GM23338 (cell line): ENCODE results near the gene ITIH2. TPM values are rescaled to one million over a fixed set of nuclear protein-coding genes. Genes with fewer than 3 reads are reported as not detected.

Experiments used
- ATAC-seq: fragments of 200-7000 bp; cut with Tn5 transposase; 3 replicates; pipeline ENCODE4 v1.9.1; 2020
- DNase-seq: peaks from one replicate; pipeline ENCODE4 v3.0.0-alpha.2; 2015; ENCODE audit warnings: low spot score
- H2AFZ ChIP-seq: fragments of 200-600 bp; sonication (generic); 2 replicates; pipeline ENCODE4 v1.8.0; 2016; ENCODE audit warnings: antibody characterized with exemption, mild to moderate bottlenecking, moderate library complexity
- H3F3A ChIP-seq: fragments of 200-600 bp; sonication (generic); replicated peaks from 2 replicates; pipeline ENCODE4 v1.8.0; 2017; ENCODE audit warnings: antibody characterized with exemption, mixed run types, low read depth
- H3K27ac ChIP-seq: fragments of 200-600 bp; sonication (generic); 2 replicates; pipeline ENCODE4 v1.6.1; 2016; ENCODE audit warnings: low read depth
- H3K27me3 ChIP-seq: fragments of 200-600 bp; sonication (generic); 2 replicates; pipeline ENCODE4 v1.8.0; 2016; ENCODE audit warnings: mild to moderate bottlenecking, mixed run types, moderate library complexity; ENCODE audit not compliant: insufficient read depth
- H3K36me3 ChIP-seq: fragments of 200-600 bp; sonication (generic); 2 replicates; pipeline ENCODE4 v1.8.0; 2016; ENCODE audit warnings: mild to moderate bottlenecking; ENCODE audit not compliant: insufficient read depth
- H3K4me1 ChIP-seq: fragments of 200-600 bp; sonication (generic); 2 replicates; pipeline ENCODE4 v1.8.0; 2016; ENCODE audit warnings: mild to moderate bottlenecking, moderate library complexity; ENCODE audit not compliant: insufficient read depth
- H3K4me2 ChIP-seq: fragments of 200-600 bp; sonication (generic); 2 replicates; pipeline ENCODE4 v1.7.1; 2017; ENCODE audit warnings: mixed run types
- H3K4me3 ChIP-seq: fragments of 200-600 bp; sonication (generic); 2 replicates; pipeline ENCODE4 v1.6.1; 2016; ENCODE audit warnings: mixed run types
- H3K79me2 ChIP-seq: fragments of 200-600 bp; sonication (generic); replicated peaks from 2 replicates; pipeline ENCODE4 v1.8.0; 2017; ENCODE audit warnings: mild to moderate bottlenecking; ENCODE audit not compliant: insufficient read depth
- H3K9me2 ChIP-seq: fragments of 200-600 bp; sonication (generic); 2 replicates; pipeline ENCODE4 v1.8.0; 2017; ENCODE audit not compliant: insufficient read depth
- H4K20me1 ChIP-seq: fragments of 200-600 bp; sonication (generic); replicated peaks from 2 replicates; pipeline ENCODE4 v1.8.0; 2017; ENCODE audit warnings: mild to moderate bottlenecking; ENCODE audit not compliant: insufficient read depth
- H3K27ac Mint-ChIP-seq: 2 replicates; pipeline ENCODE4 v1.8.0; 2020; ENCODE audit warnings: inconsistent platforms, mild to moderate bottlenecking, moderate library complexity, mixed read lengths
- H3K27me3 Mint-ChIP-seq: 3 replicates; pipeline ENCODE4 v1.8.0; 2022; ENCODE audit warnings: low read depth, mild to moderate bottlenecking, moderate library complexity, mixed read lengths, inconsistent platforms; ENCODE audit not compliant: insufficient read depth, poor library complexity
- H3K36me3 Mint-ChIP-seq: 3 replicates; pipeline ENCODE4 v1.8.0; 2021; ENCODE audit warnings: low read depth, mild to moderate bottlenecking, inconsistent platforms, moderate library complexity, mixed read lengths
- H3K4me1 Mint-ChIP-seq: 3 replicates; pipeline ENCODE4 v1.8.0; 2020; ENCODE audit warnings: mild to moderate bottlenecking, inconsistent platforms, mixed read lengths
- H3K4me3 Mint-ChIP-seq: 3 replicates; pipeline ENCODE4 v1.8.0; 2021; ENCODE audit warnings: moderate library complexity, mild to moderate bottlenecking, inconsistent platforms, mixed read lengths
- H3K9me3 Mint-ChIP-seq: 3 replicates; pipeline ENCODE4 v1.8.0; 2020; ENCODE audit warnings: moderate library complexity, mild to moderate bottlenecking, inconsistent platforms, mixed read lengths
- CREB1 ChIP-seq: fragments of 250-450 bp; sonication (Bioruptor Pico); IDR thresholded peaks from 2 replicates; pipeline ENCODE4 v1.5.0; 2020; ENCODE audit warnings: low read depth, mild to moderate bottlenecking, moderate library complexity
- EZH2 ChIP-seq: fragments of 200-600 bp; sonication (generic); IDR thresholded peaks from one replicate; pipeline ENCODE4 v1.8.0; 2017; ENCODE audit warnings: antibody characterized with exemption, mild to moderate bottlenecking, low read depth; ENCODE audit not compliant: unreplicated experiment
- JUNB ChIP-seq: IDR thresholded peaks from one replicate; pipeline ENCODE4 v1.6.1; 2016; ENCODE audit warnings: antibody characterized with exemption; ENCODE audit not compliant: unreplicated experiment
- STAT1 ChIP-seq: IDR thresholded peaks from one replicate; pipeline ENCODE4 v1.6.1; 2016; ENCODE audit warnings: antibody characterized with exemption; ENCODE audit not compliant: unreplicated experiment
- ZNF114 ChIP-seq: fragments of 250-450 bp; sonication (Bioruptor Pico); IDR thresholded peaks from 2 replicates; pipeline ENCODE4 v1.5.0; 2020; ENCODE audit warnings: mild to moderate bottlenecking, moderate library complexity
- ZNF331 ChIP-seq: fragments of 250-450 bp; sonication (Bioruptor Pico); IDR thresholded peaks from 2 replicates; pipeline ENCODE4 v1.5.0; 2020; ENCODE audit warnings: low read depth, mild to moderate bottlenecking, moderate library complexity
- polyA plus RNA-seq: library from polyadenylated mRNA; unstranded; fragments of >200 nt; fragmentation: Nextera tagmentation; extraction: Ambion mirVana; gene quantifications from 2 replicates; pipeline ENCODE4 v1.2.1, GENCODE V29; 2016
- total RNA-seq: library from RNA; depleted of rRNA; stranded (reverse); fragments of >200 nt; shearing (Covaris generic); gene quantifications from 2 replicates; pipeline ENCODE4 v1.2.3, GENCODE V29; 2014
- TF ChIP-seq, protein P1 (sequence below), 2 experiments: fragments of 200-600 bp in 1 of 2; sonication (generic) in 1 of 2; conservative IDR thresholded peaks; 2 replicates each; pipeline versions ENCODE4 v1.5.1 to v1.6.1; 2016 to 2017; ENCODE audit warnings: antibody characterized with exemption in 2 of 2, low read depth in 2 of 2, mild to moderate bottlenecking in 2 of 2, moderate library complexity in 1 of 2
- TF ChIP-seq, protein P2 (sequence below): fragments of 250-450 bp; sonication (Bioruptor Pico); IDR thresholded peaks from 2 replicates; pipeline ENCODE4 v1.5.0; 2020; ENCODE audit warnings: mild to moderate bottlenecking, moderate library complexity
- TF ChIP-seq, protein P3 (sequence below): IDR thresholded peaks from 2 replicates; pipeline ENCODE4 v1.6.1; 2016; ENCODE audit warnings: antibody characterized with exemption
- TF ChIP-seq, protein P4 (sequence below): IDR thresholded peaks from one replicate; pipeline ENCODE4 v1.6.1; 2018; ENCODE audit warnings: antibody characterized with exemption; ENCODE audit not compliant: unreplicated experiment

Gene ITIH2
- total and polyA plus RNA-seq, 2 experiments from 2014 or later: 0.10 TPM; not detected in 1

DNA sequence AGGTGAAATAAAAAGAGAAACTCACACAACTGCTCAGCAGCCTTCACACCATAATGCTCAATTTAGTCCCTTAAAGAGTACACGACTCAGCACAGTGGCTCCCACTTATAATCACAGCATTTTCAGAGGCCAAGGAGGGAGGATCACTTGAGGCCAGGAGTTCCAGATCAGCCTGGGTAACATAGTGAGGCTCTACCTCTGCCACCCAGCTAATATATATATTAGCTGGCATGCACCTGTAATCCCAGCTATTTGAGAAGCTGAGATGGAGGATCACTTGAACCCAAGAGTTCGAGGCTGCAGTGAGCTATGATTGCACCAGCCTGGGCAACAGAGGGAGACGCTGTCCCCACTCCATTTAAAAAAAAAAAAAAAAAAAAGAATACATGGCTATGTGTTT lies 2.2 kb downstream of the ITIH2 start (continued):
- TF ChIP-seq ZNF331 (CRISPR knock-in tag) (no peak), CREB1 (CRISPR knock-in tag) (no peak)
- TF ChIP-seq, protein P1, sequence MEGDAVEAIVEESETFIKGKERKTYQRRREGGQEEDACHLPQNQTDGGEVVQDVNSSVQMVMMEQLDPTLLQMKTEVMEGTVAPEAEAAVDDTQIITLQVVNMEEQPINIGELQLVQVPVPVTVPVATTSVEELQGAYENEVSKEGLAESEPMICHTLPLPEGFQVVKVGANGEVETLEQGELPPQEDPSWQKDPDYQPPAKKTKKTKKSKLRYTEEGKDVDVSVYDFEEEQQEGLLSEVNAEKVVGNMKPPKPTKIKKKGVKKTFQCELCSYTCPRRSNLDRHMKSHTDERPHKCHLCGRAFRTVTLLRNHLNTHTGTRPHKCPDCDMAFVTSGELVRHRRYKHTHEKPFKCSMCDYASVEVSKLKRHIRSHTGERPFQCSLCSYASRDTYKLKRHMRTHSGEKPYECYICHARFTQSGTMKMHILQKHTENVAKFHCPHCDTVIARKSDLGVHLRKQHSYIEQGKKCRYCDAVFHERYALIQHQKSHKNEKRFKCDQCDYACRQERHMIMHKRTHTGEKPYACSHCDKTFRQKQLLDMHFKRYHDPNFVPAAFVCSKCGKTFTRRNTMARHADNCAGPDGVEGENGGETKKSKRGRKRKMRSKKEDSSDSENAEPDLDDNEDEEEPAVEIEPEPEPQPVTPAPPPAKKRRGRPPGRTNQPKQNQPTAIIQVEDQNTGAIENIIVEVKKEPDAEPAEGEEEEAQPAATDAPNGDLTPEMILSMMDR (conservative IDR thresholded peaks at IDR 0.05; ENCODE audit: low read depth in 2 of 2): no peak

DNA sequence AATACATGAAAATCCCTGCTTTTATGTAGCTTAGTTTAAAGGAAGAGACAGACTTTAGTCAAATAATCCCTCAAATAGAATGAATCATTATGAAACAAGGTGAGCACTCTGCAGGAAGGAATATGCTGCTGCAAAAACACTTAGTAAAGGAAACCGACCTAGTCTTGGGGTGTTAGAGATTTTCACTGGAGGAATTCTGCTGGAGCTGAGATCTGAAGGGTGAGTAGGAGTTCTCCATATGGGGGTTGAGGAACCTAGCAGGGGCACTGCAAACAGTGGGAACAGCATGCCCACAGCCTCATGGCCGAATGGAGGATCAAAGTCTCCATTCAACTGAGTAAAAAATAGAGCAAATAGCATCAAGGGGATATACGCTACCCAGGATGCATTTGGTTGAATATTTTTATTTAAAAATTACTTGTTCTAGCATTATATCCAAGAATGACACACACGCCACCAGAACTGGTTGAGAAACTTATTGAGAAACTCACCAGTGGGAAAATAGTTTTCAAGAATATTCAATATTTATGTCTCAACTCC lies 3.5 kb downstream of the ITIH2 start:
- H3F3A ChIP-seq: no peaks in the 10 kb centered on the region
- no peak for ATAC-seq
- H3K4me1 ChIP-seq: no peaks in the 10 kb centered on the region; the same call in 1 of the 2 replicates
- H3K4me3 ChIP-seq: no peak overlapping the region
- no peaks in the 10 kb centered on the region for H3K36me3 ChIP-seq
- H3K27ac Mint-ChIP-seq: no peak overlapping the region
- H3K4me2 ChIP-seq: no peak overlapping the region
- H3K9me2 ChIP-seq: no peaks in the 10 kb centered on the region
- no peaks in the 10 kb centered on the region for H3K79me2 ChIP-seq
- H3K36me3 Mint-ChIP-seq: no peaks in the 10 kb centered on the region
- H2AFZ ChIP-seq: no peak overlapping the region
- no peak overlapping the region for H3K4me3 Mint-ChIP-seq
- H3K9me3 Mint-ChIP-seq: no peaks in the 10 kb centered on the region
- H3K27me3 Mint-ChIP-seq: no peaks in the 10 kb centered on the region
- no peak for DNase-seq
- peaks cover 10% of the 10 kb centered on the region for H3K4me1 Mint-ChIP-seq
- no peaks in the 10 kb centered on the region for H3K27me3 ChIP-seq
- H4K20me1 ChIP-seq: no peaks in the 10 kb centered on the region
- no peak overlapping the region for H3K27ac ChIP-seq
- TF ChIP-seq JUNB (no peak), ZNF114 (no peak), EZH2 (no peak), STAT1 (no peak)
- TF ChIP-seq, protein P2, sequence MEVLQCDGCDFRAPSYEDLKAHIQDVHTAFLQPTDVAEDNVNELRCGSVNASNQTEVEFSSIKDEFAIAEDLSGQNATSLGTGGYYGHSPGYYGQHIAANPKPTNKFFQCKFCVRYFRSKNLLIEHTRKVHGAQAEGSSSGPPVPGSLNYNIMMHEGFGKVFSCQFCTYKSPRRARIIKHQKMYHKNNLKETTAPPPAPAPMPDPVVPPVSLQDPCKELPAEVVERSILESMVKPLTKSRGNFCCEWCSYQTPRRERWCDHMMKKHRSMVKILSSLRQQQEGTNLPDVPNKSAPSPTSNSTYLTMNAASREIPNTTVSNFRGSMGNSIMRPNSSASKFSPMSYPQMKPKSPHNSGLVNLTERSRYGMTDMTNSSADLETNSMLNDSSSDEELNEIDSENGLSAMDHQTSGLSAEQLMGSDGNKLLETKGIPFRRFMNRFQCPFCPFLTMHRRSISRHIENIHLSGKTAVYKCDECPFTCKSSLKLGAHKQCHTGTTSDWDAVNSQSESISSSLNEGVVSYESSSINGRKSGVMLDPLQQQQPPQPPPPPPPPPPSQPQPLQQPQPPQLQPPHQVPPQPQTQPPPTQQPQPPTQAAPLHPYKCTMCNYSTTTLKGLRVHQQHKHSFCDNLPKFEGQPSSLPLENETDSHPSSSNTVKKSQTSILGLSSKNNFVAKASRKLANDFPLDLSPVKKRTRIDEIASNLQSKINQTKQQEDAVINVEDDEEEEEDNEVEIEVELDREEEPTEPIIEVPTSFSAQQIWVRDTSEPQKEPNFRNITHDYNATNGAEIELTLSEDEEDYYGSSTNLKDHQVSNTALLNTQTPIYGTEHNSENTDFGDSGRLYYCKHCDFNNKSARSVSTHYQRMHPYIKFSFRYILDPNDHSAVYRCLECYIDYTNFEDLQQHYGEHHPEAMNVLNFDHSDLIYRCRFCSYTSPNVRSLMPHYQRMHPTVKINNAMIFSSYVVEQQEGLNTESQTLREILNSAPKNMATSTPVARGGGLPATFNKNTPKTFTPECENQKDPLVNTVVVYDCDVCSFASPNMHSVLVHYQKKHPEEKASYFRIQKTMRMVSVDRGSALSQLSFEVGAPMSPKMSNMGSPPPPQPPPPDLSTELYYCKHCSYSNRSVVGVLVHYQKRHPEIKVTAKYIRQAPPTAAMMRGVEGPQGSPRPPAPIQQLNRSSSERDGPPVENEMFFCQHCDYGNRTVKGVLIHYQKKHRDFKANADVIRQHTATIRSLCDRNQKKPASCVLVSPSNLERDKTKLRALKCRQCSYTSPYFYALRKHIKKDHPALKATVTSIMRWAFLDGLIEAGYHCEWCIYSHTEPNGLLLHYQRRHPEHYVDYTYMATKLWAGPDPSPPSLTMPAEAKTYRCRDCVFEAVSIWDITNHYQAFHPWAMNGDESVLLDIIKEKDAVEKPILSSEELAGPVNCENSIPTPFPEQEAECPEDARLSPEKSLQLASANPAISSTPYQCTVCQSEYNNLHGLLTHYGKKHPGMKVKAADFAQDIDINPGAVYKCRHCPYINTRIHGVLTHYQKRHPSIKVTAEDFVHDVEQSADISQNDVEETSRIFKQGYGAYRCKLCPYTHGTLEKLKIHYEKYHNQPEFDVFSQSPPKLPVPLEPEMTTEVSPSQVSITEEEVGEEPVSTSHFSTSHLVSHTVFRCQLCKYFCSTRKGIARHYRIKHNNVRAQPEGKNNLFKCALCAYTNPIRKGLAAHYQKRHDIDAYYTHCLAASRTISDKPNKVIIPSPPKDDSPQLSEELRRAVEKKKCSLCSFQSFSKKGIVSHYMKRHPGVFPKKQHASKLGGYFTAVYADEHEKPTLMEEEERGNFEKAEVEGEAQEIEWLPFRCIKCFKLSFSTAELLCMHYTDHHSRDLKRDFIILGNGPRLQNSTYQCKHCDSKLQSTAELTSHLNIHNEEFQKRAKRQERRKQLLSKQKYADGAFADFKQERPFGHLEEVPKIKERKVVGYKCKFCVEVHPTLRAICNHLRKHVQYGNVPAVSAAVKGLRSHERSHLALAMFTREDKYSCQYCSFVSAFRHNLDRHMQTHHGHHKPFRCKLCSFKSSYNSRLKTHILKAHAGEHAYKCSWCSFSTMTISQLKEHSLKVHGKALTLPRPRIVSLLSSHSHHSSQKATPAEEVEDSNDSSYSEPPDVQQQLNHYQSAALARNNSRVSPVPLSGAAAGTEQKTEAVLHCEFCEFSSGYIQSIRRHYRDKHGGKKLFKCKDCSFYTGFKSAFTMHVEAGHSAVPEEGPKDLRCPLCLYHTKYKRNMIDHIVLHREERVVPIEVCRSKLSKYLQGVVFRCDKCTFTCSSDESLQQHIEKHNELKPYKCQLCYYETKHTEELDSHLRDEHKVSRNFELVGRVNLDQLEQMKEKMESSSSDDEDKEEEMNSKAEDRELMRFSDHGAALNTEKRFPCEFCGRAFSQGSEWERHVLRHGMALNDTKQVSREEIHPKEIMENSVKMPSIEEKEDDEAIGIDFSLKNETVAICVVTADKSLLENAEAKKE (CRISPR knock-in tag): no peak
- TF ChIP-seq, protein P1 (conservative IDR thresholded peaks at IDR 0.05; ENCODE audit: low read depth in 2 of 2): no peak
- TF ChIP-seq, protein P3, sequence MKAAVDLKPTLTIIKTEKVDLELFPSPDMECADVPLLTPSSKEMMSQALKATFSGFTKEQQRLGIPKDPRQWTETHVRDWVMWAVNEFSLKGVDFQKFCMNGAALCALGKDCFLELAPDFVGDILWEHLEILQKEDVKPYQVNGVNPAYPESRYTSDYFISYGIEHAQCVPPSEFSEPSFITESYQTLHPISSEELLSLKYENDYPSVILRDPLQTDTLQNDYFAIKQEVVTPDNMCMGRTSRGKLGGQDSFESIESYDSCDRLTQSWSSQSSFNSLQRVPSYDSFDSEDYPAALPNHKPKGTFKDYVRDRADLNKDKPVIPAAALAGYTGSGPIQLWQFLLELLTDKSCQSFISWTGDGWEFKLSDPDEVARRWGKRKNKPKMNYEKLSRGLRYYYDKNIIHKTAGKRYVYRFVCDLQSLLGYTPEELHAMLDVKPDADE: no peak
- TF ChIP-seq, protein P4, sequence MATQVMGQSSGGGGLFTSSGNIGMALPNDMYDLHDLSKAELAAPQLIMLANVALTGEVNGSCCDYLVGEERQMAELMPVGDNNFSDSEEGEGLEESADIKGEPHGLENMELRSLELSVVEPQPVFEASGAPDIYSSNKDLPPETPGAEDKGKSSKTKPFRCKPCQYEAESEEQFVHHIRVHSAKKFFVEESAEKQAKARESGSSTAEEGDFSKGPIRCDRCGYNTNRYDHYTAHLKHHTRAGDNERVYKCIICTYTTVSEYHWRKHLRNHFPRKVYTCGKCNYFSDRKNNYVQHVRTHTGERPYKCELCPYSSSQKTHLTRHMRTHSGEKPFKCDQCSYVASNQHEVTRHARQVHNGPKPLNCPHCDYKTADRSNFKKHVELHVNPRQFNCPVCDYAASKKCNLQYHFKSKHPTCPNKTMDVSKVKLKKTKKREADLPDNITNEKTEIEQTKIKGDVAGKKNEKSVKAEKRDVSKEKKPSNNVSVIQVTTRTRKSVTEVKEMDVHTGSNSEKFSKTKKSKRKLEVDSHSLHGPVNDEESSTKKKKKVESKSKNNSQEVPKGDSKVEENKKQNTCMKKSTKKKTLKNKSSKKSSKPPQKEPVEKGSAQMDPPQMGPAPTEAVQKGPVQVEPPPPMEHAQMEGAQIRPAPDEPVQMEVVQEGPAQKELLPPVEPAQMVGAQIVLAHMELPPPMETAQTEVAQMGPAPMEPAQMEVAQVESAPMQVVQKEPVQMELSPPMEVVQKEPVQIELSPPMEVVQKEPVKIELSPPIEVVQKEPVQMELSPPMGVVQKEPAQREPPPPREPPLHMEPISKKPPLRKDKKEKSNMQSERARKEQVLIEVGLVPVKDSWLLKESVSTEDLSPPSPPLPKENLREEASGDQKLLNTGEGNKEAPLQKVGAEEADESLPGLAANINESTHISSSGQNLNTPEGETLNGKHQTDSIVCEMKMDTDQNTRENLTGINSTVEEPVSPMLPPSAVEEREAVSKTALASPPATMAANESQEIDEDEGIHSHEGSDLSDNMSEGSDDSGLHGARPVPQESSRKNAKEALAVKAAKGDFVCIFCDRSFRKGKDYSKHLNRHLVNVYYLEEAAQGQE: no peak
